HEK293 (cell line): ENCODE measurements around the gene TRNT1.

ENCODE experiments used
- CTCF ChIA-PET: fragments of 350-600 bp; formaldehyde crosslinking; extraction: SDS; loops from one replicate; lab custom pipeline; 2021; ENCODE audit warnings: antibody characterized with exemption; lab: Yijun Ruan, JAX
- POLR2A ChIA-PET: fragments of 300-600 bp; formaldehyde crosslinking; extraction: SDS; loops from one replicate; lab custom pipeline; 2020; ENCODE audit warnings: antibody characterized with exemption, inconsistent platforms; lab: Yijun Ruan, JAX
- H3K27ac ChIP-seq: fragments of 200-500 bp; sonication (Bioruptor generic); 2 replicates; pipeline ENCODE4 v1.5.1; 2014; ENCODE audit warnings: low read depth, low read length, control low read depth, inconsistent platforms; ENCODE audit errors: extremely low read depth
- H3K36me3 ChIP-seq, 2 experiments: fragments of 200-500 bp in 1 of 2; sonication (Bioruptor generic) in 1 of 2; 1 replicate in 1 of 2; 2 replicates in 1 of 2; pipeline ENCODE4 v1.5.1; 2014 to 2017; ENCODE audit warnings: inconsistent platforms in 2 of 2, low read length in 2 of 2; ENCODE audit not compliant: control insufficient read depth in 2 of 2, insufficient read depth in 1 of 2
- H3K4me1 ChIP-seq: fragments of 200-500 bp; sonication (Bioruptor generic); 2 replicates; pipeline ENCODE4 v1.5.1; 2014; ENCODE audit warnings: mild to moderate bottlenecking, low read length, inconsistent platforms; ENCODE audit not compliant: control insufficient read depth, insufficient read depth
- H3K4me3 ChIP-seq: 2 replicates; pipeline ENCODE4 v1.5.1; 2011; ENCODE audit warnings: low read depth, mild to moderate bottlenecking, control low read depth, low read length, moderate library complexity
- H3K9me3 ChIP-seq: fragments of 200-500 bp; sonication (Bioruptor generic); 2 replicates; pipeline ENCODE4 v1.5.1; 2014; ENCODE audit warnings: low read depth, low read length, inconsistent platforms; ENCODE audit not compliant: control insufficient read depth, insufficient read depth
- HOXA7 ChIP-seq: sonication (generic); formaldehyde crosslinking; IDR thresholded peaks from 2 replicates; pipeline ENCODE4 v1.8.1; 2022; ENCODE audit warnings: missing genetic modification reagents, borderline replicate concordance
- REPIN1 ChIP-seq: fragments of 450-650 bp; formaldehyde crosslinking; IDR thresholded peaks from 2 replicates; pipeline ENCODE4 v1.5.1; 2017; ENCODE audit warnings: missing biosample characterization, missing genetic modification characterization, low read depth
- ZNF112 ChIP-seq: fragments of 450-650 bp; formaldehyde crosslinking; IDR thresholded peaks from 2 replicates; pipeline ENCODE4 v1.5.0; 2017; ENCODE audit warnings: missing biosample characterization, missing genetic modification characterization
- ZNF223 ChIP-seq: fragments of 450-650 bp; formaldehyde crosslinking; IDR thresholded peaks from 2 replicates; pipeline ENCODE4 v1.5.1; 2016; ENCODE audit warnings: missing biosample characterization, missing genetic modification characterization
- ZNF239 ChIP-seq: fragments of 450-650 bp; formaldehyde crosslinking; IDR thresholded peaks from 2 replicates; pipeline ENCODE4 v1.5.1; 2016; ENCODE audit warnings: missing biosample characterization, missing genetic modification characterization
- ZNF416 ChIP-seq: fragments of 450-650 bp; formaldehyde crosslinking; IDR thresholded peaks from 2 replicates; pipeline ENCODE4 v1.5.1; 2016; ENCODE audit warnings: missing biosample characterization, missing genetic modification characterization
- ZNF473 ChIP-seq: fragments of 450-650 bp; formaldehyde crosslinking; IDR thresholded peaks from 2 replicates; pipeline ENCODE4 v1.5.1; 2017; ENCODE audit warnings: missing biosample characterization, missing genetic modification characterization
- ZNF510 ChIP-seq: fragments of 450-650 bp; formaldehyde crosslinking; IDR thresholded peaks from 2 replicates; pipeline ENCODE4 v1.5.1; 2018; ENCODE audit warnings: mild to moderate bottlenecking, missing genetic modification characterization, missing biosample characterization; ENCODE audit not compliant: insufficient replicate concordance
- ZNF548 ChIP-seq: fragments of 450-650 bp; formaldehyde crosslinking; IDR thresholded peaks from 2 replicates; pipeline ENCODE4 v1.5.1; 2016; ENCODE audit warnings: missing biosample characterization, missing genetic modification characterization
- ZNF558 ChIP-seq: fragments of 450-650 bp; formaldehyde crosslinking; IDR thresholded peaks from 2 replicates; pipeline ENCODE4 v1.5.1; 2016; ENCODE audit warnings: missing biosample characterization, missing genetic modification characterization
- ZNF626 ChIP-seq: fragments of 450-650 bp; sonication (Bioruptor Pico); formaldehyde crosslinking; IDR thresholded peaks from 2 replicates; pipeline ENCODE4 v1.5.1; 2018; ENCODE audit warnings: missing biosample characterization, missing genetic modification characterization, inconsistent platforms
- ZNF654 ChIP-seq: fragments of 450-650 bp; formaldehyde crosslinking; IDR thresholded peaks from 2 replicates; pipeline ENCODE4 v1.5.1; 2016; ENCODE audit warnings: low read depth, missing biosample characterization, missing genetic modification characterization
- ZNF776 ChIP-seq: fragments of 450-650 bp; formaldehyde crosslinking; IDR thresholded peaks from 2 replicates; pipeline ENCODE4 v1.5.0; 2017; ENCODE audit warnings: missing biosample characterization, missing genetic modification characterization, borderline replicate concordance
- ZNF791 ChIP-seq: fragments of 450-650 bp; formaldehyde crosslinking; IDR thresholded peaks from 2 replicates; pipeline ENCODE4 v1.5.1; 2016; ENCODE audit warnings: missing biosample characterization, missing genetic modification characterization
- TF ChIP-seq, protein P1 (sequence below): sonication (generic); formaldehyde crosslinking; IDR thresholded peaks from 2 replicates; pipeline ENCODE4 v1.8.1; 2022; ENCODE audit warnings: mild to moderate bottlenecking, moderate library complexity, missing genetic modification reagents
- TF ChIP-seq, protein P2 (sequence below): fragments of 450-650 bp; formaldehyde crosslinking; IDR thresholded peaks from 2 replicates; pipeline ENCODE4 v1.5.1; 2016; ENCODE audit warnings: missing biosample characterization, missing genetic modification characterization
- TF ChIP-seq, protein P3 (sequence below): fragments of 450-650 bp; formaldehyde crosslinking; IDR thresholded peaks from 2 replicates; pipeline ENCODE4 v1.5.1; 2016; ENCODE audit warnings: missing biosample characterization, missing genetic modification characterization
- TF ChIP-seq, protein P4 (sequence below): fragments of 450-650 bp; formaldehyde crosslinking; IDR thresholded peaks from 2 replicates; pipeline ENCODE4 v1.5.1; 2016; ENCODE audit warnings: missing biosample characterization, missing genetic modification characterization

Gene TRNT1

DNA sequence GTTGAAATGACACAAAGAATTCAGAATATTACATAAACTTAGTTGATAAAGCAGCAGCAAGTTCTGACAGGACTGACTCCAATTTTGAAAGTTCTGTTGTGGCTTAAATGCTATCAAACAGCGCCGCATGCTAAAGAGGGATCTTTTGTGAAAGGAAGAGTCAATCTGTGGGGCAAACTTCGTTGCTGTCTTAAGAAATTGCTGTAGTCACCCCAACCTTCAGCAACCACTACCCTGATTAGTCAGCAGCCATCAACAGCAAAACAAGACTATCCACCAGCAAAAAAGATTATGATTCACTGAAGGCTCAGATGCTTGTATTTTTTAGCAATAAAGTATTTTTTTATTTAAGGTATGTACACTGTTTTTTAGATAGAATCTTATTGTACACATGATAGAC lies 38.5 kb downstream of the TRNT1 start (continued):
- TF ChIP-seq, protein P1, sequence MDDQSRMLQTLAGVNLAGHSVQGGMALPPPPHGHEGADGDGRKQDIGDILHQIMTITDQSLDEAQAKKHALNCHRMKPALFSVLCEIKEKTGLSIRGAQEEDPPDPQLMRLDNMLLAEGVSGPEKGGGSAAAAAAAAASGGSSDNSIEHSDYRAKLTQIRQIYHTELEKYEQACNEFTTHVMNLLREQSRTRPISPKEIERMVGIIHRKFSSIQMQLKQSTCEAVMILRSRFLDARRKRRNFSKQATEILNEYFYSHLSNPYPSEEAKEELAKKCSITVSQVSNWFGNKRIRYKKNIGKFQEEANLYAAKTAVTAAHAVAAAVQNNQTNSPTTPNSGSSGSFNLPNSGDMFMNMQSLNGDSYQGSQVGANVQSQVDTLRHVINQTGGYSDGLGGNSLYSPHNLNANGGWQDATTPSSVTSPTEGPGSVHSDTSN (CRISPR knock-in tag): no peak
- TF ChIP-seq ZNF776 (no peak), REPIN1 (tag by site-specific recombination) (no peak)

DNA sequence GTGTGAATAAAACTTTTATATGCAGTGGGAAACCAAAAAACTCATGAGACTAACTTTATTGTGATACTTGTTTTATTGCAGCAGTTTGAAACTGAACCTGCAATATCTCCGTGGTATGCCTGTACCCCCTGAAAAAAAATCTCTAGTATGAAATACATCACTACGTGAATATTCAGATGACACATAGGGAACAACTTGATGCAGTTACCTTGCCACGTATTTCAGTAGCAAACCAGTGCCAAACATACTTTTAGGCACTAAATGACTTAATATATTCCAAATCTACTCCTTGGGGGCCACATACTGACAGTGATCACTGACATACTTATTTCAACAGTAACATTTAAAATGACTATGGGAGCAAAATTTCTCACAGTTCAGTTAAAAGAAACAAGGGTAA lies 38.9 kb downstream of the TRNT1 start:
- TF ChIP-seq ZNF558 (tag by site-specific recombination) (no peak), ZNF239 (no peak), ZNF626 (tag by site-specific recombination) (no peak), ZNF510 (tag by site-specific recombination) (no peak), ZNF548 (tag by site-specific recombination) (no peak), ZNF791 (no peak), HOXA7 (no peak)
- TF ChIP-seq, protein P2, sequence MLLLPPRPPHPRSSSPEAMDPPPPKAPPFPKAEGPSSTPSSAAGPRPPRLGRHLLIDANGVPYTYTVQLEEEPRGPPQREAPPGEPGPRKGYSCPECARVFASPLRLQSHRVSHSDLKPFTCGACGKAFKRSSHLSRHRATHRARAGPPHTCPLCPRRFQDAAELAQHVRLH (tag by site-specific recombination): no peak
- peaks cover 34 to 87% of the 10 kb centered on the region in 2 experiments for H3K36me3 ChIP-seq
- no peak overlapping the region for H3K4me3 ChIP-seq
- no peak overlapping the region for H3K27ac ChIP-seq
- POLR2A ChIA-PET: no interaction called here
- H3K9me3 ChIP-seq: no peaks in the 10 kb centered on the region
- no peaks in the 10 kb centered on the region for H3K4me1 ChIP-seq
- CTCF ChIA-PET: no interaction called here

DNA sequence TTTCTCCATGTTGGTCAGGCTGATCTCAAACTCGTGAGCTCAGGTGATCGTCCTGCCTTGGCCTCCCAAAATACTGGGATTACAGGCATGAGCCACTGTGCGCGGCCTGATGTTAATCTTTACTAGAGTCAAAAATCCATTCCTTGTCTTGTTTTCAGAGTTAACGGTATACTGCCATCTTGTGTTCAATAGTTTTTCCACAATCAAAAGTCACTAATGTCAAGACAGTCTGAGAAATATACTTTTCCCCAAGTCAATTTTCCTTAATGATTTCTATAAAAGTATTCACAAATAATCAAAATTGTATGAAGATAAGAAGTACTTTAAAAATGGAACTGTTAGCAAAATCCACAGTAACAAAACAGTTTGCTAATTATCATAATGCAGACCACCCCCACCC lies 44.3 kb downstream of the TRNT1 start:
- Histone ChIP-seq H3K4me1 (no peaks in the 10 kb centered on the region), H3K9me3 (no peaks in the 10 kb centered on the region), H3K36me3 (peaks cover 48 to 80% of the 10 kb centered on the region in 2 experiments), H3K27ac (no peak overlapping the region), H3K4me3 (no peak overlapping the region)
- no peak for TF ChIP-seq ZNF416 (tag by site-specific recombination)
- TF ChIP-seq ZNF654 (tag by site-specific recombination): peak; percentile 41
- ChIA-PET POLR2A (no interaction called here), CTCF (interaction anchor here (0.6 to 1.9 kb wide), 8 partner anchors 11 to 661 kb away, joined by 3 to 7 read pairs (median 3); no protein-coding TSS in a partner anchor)

DNA sequence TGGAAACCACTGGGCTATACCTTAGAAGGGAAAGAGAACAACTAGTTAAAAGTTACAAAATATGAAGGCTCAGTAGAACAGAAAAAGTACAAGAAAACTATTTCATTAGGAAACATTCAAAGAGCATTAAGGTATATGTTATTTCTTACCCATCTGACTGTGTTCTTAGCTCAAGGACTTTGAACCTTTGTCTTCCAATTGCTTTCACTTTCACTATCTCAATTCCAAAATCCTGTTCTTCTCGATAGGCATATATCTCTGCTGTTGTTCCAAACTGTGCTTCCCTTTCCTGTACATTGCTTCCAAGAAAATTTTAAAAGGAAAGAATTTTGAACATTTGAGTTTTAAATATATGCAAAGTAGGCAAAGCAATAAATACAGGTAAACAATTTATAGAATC lies 45.9 kb downstream of the TRNT1 start:
- Histone ChIP-seq H3K9me3 (no peaks in the 10 kb centered on the region), H3K4me3 (no peak overlapping the region), H3K4me1 (no peaks in the 10 kb centered on the region), H3K27ac (no peak overlapping the region), H3K36me3 (peaks cover 34 to 66% of the 10 kb centered on the region in 2 experiments)
- TF ChIP-seq, protein P3, sequence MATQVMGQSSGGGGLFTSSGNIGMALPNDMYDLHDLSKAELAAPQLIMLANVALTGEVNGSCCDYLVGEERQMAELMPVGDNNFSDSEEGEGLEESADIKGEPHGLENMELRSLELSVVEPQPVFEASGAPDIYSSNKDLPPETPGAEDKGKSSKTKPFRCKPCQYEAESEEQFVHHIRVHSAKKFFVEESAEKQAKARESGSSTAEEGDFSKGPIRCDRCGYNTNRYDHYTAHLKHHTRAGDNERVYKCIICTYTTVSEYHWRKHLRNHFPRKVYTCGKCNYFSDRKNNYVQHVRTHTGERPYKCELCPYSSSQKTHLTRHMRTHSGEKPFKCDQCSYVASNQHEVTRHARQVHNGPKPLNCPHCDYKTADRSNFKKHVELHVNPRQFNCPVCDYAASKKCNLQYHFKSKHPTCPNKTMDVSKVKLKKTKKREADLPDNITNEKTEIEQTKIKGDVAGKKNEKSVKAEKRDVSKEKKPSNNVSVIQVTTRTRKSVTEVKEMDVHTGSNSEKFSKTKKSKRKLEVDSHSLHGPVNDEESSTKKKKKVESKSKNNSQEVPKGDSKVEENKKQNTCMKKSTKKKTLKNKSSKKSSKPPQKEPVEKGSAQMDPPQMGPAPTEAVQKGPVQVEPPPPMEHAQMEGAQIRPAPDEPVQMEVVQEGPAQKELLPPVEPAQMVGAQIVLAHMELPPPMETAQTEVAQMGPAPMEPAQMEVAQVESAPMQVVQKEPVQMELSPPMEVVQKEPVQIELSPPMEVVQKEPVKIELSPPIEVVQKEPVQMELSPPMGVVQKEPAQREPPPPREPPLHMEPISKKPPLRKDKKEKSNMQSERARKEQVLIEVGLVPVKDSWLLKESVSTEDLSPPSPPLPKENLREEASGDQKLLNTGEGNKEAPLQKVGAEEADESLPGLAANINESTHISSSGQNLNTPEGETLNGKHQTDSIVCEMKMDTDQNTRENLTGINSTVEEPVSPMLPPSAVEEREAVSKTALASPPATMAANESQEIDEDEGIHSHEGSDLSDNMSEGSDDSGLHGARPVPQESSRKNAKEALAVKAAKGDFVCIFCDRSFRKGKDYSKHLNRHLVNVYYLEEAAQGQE (tag by site-specific recombination): no peak
- TF ChIP-seq ZNF223 (tag by site-specific recombination) (no peak), ZNF473 (tag by site-specific recombination) (no peak), ZNF112 (tag by site-specific recombination) (no peak), HOXA7 (no peak)
- TF ChIP-seq, protein P4, sequence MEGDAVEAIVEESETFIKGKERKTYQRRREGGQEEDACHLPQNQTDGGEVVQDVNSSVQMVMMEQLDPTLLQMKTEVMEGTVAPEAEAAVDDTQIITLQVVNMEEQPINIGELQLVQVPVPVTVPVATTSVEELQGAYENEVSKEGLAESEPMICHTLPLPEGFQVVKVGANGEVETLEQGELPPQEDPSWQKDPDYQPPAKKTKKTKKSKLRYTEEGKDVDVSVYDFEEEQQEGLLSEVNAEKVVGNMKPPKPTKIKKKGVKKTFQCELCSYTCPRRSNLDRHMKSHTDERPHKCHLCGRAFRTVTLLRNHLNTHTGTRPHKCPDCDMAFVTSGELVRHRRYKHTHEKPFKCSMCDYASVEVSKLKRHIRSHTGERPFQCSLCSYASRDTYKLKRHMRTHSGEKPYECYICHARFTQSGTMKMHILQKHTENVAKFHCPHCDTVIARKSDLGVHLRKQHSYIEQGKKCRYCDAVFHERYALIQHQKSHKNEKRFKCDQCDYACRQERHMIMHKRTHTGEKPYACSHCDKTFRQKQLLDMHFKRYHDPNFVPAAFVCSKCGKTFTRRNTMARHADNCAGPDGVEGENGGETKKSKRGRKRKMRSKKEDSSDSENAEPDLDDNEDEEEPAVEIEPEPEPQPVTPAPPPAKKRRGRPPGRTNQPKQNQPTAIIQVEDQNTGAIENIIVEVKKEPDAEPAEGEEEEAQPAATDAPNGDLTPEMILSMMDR (tag by site-specific recombination): no peak
- ChIA-PET CTCF (interaction anchor here (1.7 kb wide), 1 partner anchor 19 kb away, joined by 4 read pairs; no protein-coding TSS in a partner anchor), POLR2A (no interaction called here)
